ENCODE measurements around the gene KLHL42.

KLHL42 gene

GRCh38 chr12:27781680-27782079 is 1.6 kb downstream of the KLHL42 start:
- H3K4me3 ChIP-seq (ENCODE audit: low read length), result no peak overlapping the region
- no peak for DNase-seq (ENCODE audit: low read depth)

GRCh38 chr12:27782481-27782880 is 2.4 kb downstream of the KLHL42 start:
- no peak overlapping the region for H3K4me3 ChIP-seq (ENCODE audit: low read length)
- TF ChIP-seq CTCF (conservative IDR thresholded peaks at IDR 0.05; ENCODE audit: low read depth, low read length), result no peak
- DNase-seq (ENCODE audit: low read depth), result no peak

More at GRCh38 chr12:27781680-27782079, 1.6 kb downstream of the KLHL42 start:
- TF ChIP-seq CTCF (conservative IDR thresholded peaks at IDR 0.05; ENCODE audit: low read depth, low read length), result no peak

GRCh38 chr12:27785882-27786570 is 6.0 kb downstream of the KLHL42 start:
- DNase-seq (ENCODE audit: low read depth), result no peak
- H3K4me3 ChIP-seq (ENCODE audit: low read length), result no peak overlapping the region
- no peak for TF ChIP-seq CTCF (conservative IDR thresholded peaks at IDR 0.05; ENCODE audit: low read depth, low read length)

- DNase-seq (ENCODE audit: low read depth), result no peak
- no peak overlapping the region for H3K4me3 ChIP-seq (ENCODE audit: low read length)
- TF ChIP-seq CTCF (conservative IDR thresholded peaks at IDR 0.05; ENCODE audit: low read depth, low read length), result no peak
Measured at GRCh38 chr12:27787559-27787958, 7.5 kb downstream of the KLHL42 start.

- H3K4me3 ChIP-seq (ENCODE audit: low read length), result no peak overlapping the region
- no peak for DNase-seq (ENCODE audit: low read depth)
- TF ChIP-seq CTCF (conservative IDR thresholded peaks at IDR 0.05; ENCODE audit: low read depth, low read length), result no peak
Measured at GRCh38 chr12:27790179-27790578, 10.1 kb downstream of the KLHL42 start.

- H3K4me3 ChIP-seq (ENCODE audit: low read length), result no peak overlapping the region
- no peak for DNase-seq (ENCODE audit: low read depth)
- no peak for TF ChIP-seq CTCF (conservative IDR thresholded peaks at IDR 0.05; ENCODE audit: low read depth, low read length)
Measured at GRCh38 chr12:27794818-27795584, 15.0 kb downstream of the KLHL42 start.

GRCh38 chr12:27796128-27796527 is 16.1 kb downstream of the KLHL42 start:
- no peak for TF ChIP-seq CTCF (conservative IDR thresholded peaks at IDR 0.05; ENCODE audit: low read depth, low read length)
- DNase-seq (ENCODE audit: low read depth), result no peak
- no peak overlapping the region for H3K4me3 ChIP-seq (ENCODE audit: low read length)

Measured in retinal pigment epithelial cell (primary cell).